Measurements from ENCODE around the gene EIF3J. TPM values are rescaled to one million over a fixed set of nuclear protein-coding genes. Genes with fewer than 3 reads are reported as not detected.

Gene EIF3J
- polyA plus RNA-seq, 1 donor, result 132 TPM

GRCh38 chr15:44591326-44591725, 54.4 kb downstream of the EIF3J start:
- no peak for DNase-seq

- DNase-seq, result peak; percentile 6
Observed at GRCh38 chr15:44593042-44593736, 56.2 kb downstream of the EIF3J start.

- DNase-seq, result no peak
Observed at GRCh38 chr15:44595246-44595645, 58.3 kb downstream of the EIF3J start.

GRCh38 chr15:44595656-44596510, 58.9 kb downstream of the EIF3J start:
- DNase-seq, result no peak

- DNase-seq, result no peak
Observed at GRCh38 chr15:44596511-44597010, 59.6 kb downstream of the EIF3J start.

- DNase-seq, result no peak
Observed at GRCh38 chr15:44598066-44598465, 61.1 kb downstream of the EIF3J start.

- DNase-seq, result no peak
Observed at GRCh38 chr15:44598892-44599291, 61.9 kb downstream of the EIF3J start.

- DNase-seq, result no peak
Observed at GRCh38 chr15:44603126-44603525, 66.2 kb downstream of the EIF3J start.

GRCh38 chr15:44606740-44607139, 69.8 kb downstream of the EIF3J start:
- DNase-seq, result no peak

Other genes with a start within 250 kb of the EIF3J start
- gene GOLM2, start 248.4 kb upstream of the EIF3J start, polyA plus RNA-seq (ENCODE audit: insufficient read length), result 131 TPM
- gene CTDSPL2, start 109.5 kb upstream of the EIF3J start, polyA plus RNA-seq (ENCODE audit: insufficient read length), result 79.7 TPM
- 102 TPM for gene SPG11, start 126.5 kb downstream of the EIF3J start, polyA plus RNA-seq (ENCODE audit: insufficient read length)
- gene PATL2, start 174.2 kb downstream of the EIF3J start, polyA plus RNA-seq (ENCODE audit: insufficient read length), result 1.4 TPM
- gene B2M, start 174.4 kb downstream of the EIF3J start, polyA plus RNA-seq (ENCODE audit: insufficient read length), result 799 TPM
- 24.6 TPM for gene TRIM69, start 199.4 kb downstream of the EIF3J start, polyA plus RNA-seq (ENCODE audit: insufficient read length)